ENCODE results near the gene OSBP2.
"Not testable (repeated sequence)": the region's sequence is repeated elsewhere in the genome, so short reads cannot be mapped to it uniquely, and the experiment has no call there.

Gene OSBP2

GRCh38 chr22:30694640-30695350, at the start of gene OSBP2:
Gene OSBP2 (plus strand): TSS chr22:30694874. CDS start chr22:30694910, 36 bp downstream.
- FAIRE-seq, result no peak

- no peak for FAIRE-seq
These were observed 48.0 kb upstream of the OSBP2 start for GRCh38 chr22:30646518-30647160.

GRCh38 chr22:30647536-30647935, 47.1 kb upstream of the OSBP2 start:
- FAIRE-seq, result no peak

- no peak for FAIRE-seq
These were observed 45.8 kb upstream of the OSBP2 start for GRCh38 chr22:30648825-30649224.

GRCh38 chr22:30649430-30650007, 45.2 kb upstream of the OSBP2 start:
- no peak for FAIRE-seq

GRCh38 chr22:30650508-30651116, 44.1 kb upstream of the OSBP2 start:
- FAIRE-seq, result no peak

- FAIRE-seq, result no peak
These were observed 41.8 kb upstream of the OSBP2 start for GRCh38 chr22:30652852-30653251.

- no peak for FAIRE-seq
These were observed 40.3 kb upstream of the OSBP2 start for GRCh38 chr22:30654361-30654760.

- FAIRE-seq, result no peak
These were observed 39.1 kb upstream of the OSBP2 start for GRCh38 chr22:30655532-30655931.

- FAIRE-seq, result no peak
These were observed 32.6 kb upstream of the OSBP2 start for GRCh38 chr22:30662040-30662439.

GRCh38 chr22:30664798-30665197, 29.9 kb upstream of the OSBP2 start:
- no peak for FAIRE-seq

- no peak for FAIRE-seq
These were observed 29.4 kb upstream of the OSBP2 start for GRCh38 chr22:30665266-30665665.

- FAIRE-seq, result no peak
These were observed 28.9 kb upstream of the OSBP2 start for GRCh38 chr22:30665786-30666185.

- FAIRE-seq, result no peak
These were observed 27.6 kb upstream of the OSBP2 start for GRCh38 chr22:30667107-30667493.

- FAIRE-seq, result no peak
These were observed 26.9 kb upstream of the OSBP2 start, which contains the start of gene DUSP18 for GRCh38 chr22:30667494-30668385. Gene DUSP18 (minus strand): TSS chr22:30667875. CDS start chr22:30664003, 3,872 bp downstream.

GRCh38 chr22:30668386-30668710, 26.3 kb upstream of the OSBP2 start:
- no peak for FAIRE-seq

- no peak for FAIRE-seq
These were observed 23.6 kb upstream of the OSBP2 start for GRCh38 chr22:30671071-30671470.

- no peak for FAIRE-seq
These were observed 21.5 kb upstream of the OSBP2 start for GRCh38 chr22:30673136-30673535.

GRCh38 chr22:30674482-30674881, 20.2 kb upstream of the OSBP2 start:
- FAIRE-seq, result no peak

GRCh38 chr22:30675436-30675835, 19.2 kb upstream of the OSBP2 start:
- no peak for FAIRE-seq

GRCh38 chr22:30676565-30676964, 18.1 kb upstream of the OSBP2 start:
- not testable (repeated sequence) for FAIRE-seq

- FAIRE-seq, result not testable (repeated sequence)
These were observed 14.6 kb upstream of the OSBP2 start for GRCh38 chr22:30679895-30680690.
